ENCODE measurements around the gene TMEM19.
"Not testable (repeated sequence)": the region's sequence is repeated elsewhere in the genome, so short reads cannot be mapped to it uniquely, and the experiment has no call there.

Gene TMEM19

DNA sequence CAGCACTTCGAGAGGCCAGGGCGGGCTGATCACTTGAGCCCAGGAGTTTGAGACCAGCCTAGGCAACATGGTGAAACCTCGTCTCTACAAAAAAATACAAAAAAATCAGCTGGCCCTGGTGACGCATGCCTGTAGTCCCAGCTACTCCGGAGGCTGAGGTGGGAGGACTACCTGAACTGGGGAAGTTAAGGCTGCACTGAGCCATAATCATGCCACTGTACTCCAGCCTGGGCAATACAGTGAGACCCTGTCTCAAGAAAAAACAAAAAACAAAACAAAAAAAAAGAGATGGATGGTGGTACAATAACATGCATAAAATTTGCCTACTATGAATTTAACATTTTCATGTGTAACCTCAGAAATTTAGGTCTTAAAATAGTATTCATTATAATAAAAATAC, 19.6 kb upstream of the TMEM19 start:
- no peak for DNase-seq

DNA sequence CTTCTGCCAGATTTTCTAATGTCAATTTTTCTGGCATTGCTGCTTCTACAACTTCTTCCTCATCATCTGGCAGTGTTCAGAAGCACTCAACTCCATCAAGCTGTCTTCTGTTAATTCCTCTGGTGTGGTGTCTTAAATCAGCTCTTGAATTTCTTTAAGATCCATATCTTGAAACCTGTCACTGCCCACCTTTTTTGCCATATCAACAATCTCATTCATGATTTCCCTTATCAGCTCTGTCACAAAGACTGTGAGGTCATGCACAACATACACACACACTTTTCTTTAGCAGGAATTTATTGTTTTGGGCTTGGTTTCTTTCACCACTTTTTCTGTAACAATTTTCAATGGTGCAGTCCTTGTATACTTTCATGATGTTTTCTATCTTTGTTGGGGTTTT, 14.6 kb upstream of the TMEM19 start:
- no peak for DNase-seq

DNA sequence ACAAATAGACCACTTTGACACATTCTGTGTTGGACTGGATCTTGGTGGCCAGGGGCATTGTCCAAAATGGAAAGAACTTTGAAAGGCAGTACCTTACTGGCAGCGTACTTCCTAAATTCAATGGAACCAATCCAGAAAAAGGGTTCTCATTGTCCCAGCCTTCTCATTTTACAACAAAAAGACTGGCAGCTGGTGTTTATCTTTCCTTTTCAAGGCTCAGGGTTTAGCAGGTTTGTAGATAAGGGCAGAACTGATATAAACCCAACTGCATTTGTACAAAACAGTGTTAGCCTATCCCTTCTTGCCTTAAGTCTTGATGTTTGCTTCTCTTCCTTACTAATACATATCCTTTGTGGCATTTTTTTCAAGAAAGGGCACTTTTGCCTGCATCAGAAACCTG, 14.1 kb upstream of the TMEM19 start:
- no peak for DNase-seq

DNA sequence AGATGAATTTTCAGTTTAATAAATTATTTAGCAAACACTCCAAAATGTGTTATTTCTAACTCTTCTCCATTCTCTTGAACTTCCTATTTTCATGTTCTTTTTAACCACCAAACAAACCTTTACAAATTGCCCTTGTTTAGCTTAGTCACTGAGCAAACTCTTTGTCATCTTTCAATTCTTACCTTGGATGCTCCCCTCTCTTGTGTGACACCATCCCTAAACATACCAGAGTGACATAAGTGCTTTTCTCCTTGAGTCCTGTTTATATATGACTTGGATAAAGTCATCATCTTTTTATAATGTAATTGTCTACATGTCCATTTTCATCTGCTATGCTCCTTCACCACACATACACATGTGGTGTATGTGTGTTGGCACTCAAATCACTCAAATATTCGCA, 3.4 kb upstream of the TMEM19 start:
- DNase-seq: no peak

DNA sequence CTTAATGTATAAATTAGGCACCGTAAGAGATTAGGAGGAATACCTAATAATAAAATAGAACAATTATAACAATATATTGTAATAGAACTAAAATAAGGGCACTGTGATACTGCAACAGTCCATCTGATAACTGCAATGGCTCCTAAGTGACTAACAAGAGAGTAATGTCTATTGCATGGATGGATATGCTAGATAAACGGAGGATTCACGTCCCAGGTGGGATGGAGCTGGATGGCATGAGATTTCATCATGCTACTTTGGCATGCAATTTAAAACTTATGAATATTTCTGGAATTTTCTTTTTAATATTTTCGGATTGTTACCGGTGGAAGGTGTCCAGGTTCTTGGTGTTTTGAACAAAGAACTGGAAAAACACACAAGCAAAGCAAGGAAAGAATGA, 2.2 kb upstream of the TMEM19 start:
- DNase-seq: peak; percentile 70

DNA sequence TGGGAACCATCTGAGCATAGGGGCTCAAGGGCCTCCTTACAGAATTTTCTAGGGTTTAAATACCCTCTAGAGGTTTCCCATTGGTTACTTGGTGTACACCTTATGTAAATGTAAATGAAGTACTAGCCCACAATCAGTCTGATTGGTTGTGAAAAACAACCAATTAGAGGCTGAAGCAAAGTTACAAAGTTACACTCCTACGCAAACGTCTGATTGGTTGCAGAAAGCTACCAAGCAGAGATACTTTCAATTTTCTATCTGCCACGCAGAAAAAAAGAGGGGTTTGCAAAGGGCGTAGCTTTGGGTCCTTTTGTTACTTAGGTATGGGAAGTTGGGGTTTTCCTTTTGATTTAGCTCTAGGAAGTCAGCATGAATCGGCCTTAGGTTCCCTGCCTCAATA, 1.8 kb upstream of the TMEM19 start:
- DNase-seq: peak; percentile 42

DNA sequence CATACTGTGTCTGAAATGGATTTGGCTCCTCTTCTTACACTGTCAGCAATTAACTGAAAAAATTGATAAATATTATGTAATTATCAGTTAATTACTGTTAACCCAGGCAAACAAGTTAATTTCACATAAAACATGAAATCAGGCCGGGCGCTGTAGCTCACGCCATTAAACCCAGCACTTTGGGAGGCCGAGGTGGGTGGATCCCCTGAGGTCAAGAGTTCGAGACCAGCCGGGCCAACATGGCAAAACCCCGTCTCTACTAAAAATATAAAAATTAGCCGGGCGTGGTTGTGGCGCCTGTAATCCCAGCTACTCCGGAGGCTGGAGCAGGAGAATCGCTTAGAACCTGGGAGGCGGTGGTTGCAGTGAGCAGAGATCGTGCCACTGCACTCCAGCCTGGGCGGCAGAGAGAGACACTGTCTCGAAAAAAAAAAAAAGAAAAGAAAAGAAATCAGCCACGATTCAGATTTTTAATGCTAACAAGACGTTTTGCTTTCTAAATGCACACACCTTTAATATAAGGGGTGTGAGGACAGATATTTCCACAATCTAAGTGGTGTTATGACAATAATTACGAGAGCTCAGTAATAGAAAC, 473 bp upstream of the TMEM19 start:
- DNase-seq: no peak

DNA sequence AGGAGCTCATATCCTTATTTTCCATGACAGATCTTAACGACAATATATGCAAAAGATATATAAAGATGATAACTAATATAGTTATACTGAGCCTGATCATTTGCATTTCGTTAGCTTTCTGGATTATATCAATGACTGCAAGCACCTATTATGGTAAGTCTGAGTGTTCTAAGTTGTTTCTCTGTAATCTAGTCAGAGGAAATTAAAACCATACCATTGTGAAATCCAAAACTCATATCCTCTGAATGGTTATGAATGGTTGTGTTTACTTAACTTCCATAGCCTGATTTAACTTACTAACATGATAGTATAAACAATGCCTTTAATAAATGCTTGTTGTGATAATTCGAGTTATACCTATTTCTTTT, 760 bp downstream of the TMEM19 start:
- DNase-seq: no peak

DNA sequence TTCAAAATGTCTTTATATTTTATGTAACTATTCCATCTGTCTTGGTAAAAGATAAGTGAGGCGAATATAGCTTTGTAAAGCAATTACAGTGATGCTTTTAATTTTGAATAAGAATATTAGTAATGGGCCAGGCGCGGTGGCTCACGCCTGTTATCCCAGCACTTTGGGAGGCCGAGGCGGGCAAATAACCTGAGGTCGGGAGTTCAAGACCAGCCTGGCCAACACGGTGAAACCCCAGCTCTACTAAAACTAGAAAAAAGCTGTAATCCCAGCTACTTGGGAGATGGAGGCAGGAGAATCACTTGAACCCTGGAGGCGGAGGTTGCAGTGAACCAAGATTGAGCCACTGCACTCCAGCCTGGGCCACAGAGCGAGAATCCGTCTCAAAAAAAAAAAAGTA, 1.3 kb downstream of the TMEM19 start:
- not testable (repeated sequence) for DNase-seq

DNA sequence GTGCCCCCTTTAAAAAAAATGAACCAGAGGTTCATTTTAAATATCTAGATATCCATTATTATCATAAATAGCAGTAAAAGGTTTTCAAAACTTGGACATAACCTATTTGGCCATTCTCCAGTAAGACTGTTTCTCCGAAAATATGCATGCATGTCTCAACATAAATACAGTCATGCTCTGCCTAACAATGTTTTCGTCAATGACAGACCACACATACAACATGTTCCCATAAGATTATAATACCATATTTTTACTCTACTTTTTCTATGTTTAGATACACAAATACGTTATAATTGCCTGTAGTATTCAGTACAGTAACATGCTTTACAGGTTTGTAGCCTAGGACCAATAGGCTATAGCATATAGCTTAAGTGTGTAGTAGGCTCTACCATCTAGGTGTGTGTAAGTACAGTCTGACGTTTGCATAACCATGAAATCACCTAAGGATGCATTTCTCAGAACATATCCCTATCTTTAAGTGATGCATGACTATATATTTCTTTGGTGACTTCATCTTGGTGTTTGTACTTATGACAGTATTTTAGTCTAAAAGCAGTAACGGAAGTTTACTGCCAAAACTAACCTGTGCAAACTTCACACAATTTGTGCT, 3.2 kb downstream of the TMEM19 start:
- no peak for DNase-seq

DNA sequence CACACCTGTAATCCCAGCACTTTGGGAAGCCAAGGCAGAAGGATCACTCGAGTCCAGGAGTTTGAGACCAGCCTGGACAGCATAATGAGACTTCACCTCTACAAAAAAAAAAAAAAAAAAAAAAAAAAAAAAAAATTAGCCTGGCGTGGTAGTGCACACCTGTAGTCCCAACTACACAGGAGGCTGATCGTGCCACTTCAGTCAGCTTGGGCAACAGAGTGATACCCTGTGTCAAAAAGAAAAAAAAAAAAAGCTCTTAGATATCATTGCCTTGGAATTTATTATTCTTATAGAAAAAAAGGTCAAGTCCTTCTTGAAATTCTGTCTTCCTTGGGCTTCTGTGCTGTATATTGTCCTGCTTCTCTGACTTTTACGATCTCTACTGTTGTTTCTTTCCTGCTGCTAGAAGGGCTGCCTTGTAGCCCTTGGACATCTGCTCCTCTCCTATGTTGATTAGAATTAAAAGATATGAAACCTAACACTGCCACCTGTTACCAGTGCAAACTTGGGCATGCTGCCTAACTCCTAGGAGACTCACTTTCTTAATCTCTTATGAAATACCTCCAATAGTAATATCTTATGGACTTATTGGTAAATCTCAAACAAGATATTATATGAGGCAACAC, 5.7 kb downstream of the TMEM19 start:
- no peak for DNase-seq

DNA sequence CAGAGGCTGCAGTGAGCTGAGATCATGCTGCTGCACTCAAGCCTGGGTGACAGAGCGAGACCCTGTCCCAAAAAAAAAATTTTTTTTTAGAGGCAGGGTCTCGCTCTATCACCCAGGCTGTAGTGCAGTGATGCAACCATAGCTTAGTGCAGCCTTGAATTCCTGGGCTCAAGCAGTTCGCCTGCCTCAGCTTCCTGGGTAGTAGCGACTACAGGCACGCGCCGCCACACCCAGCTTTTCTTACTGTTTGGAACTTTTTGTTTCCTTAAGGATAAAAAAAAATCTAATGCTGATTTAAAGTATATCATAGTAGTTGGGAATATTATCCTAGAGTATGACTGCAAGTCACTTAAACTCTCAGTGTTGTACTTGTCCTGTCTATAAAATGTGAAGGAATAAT, 7.2 kb downstream of the TMEM19 start:
- DNase-seq: no peak

DNA sequence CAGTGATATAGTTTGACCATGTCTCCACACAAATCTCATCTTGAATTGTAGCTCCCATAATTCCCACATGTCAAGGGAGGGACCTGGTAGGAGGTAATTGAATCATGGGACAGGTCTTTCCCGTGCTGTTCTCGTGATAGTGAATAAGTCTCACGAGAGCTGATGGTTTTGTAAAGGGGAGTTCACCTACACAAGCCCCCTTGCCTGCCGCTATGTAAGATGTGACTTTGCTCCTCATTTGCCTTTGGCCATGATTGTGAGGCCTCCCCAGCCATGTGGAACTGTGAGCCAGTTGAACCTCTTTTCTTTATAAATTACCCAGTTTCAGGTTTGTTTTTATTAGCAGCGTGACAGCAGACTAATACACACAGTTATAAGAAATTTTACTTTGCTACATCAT, 7.8 kb downstream of the TMEM19 start:
- not testable (repeated sequence) for DNase-seq

DNA sequence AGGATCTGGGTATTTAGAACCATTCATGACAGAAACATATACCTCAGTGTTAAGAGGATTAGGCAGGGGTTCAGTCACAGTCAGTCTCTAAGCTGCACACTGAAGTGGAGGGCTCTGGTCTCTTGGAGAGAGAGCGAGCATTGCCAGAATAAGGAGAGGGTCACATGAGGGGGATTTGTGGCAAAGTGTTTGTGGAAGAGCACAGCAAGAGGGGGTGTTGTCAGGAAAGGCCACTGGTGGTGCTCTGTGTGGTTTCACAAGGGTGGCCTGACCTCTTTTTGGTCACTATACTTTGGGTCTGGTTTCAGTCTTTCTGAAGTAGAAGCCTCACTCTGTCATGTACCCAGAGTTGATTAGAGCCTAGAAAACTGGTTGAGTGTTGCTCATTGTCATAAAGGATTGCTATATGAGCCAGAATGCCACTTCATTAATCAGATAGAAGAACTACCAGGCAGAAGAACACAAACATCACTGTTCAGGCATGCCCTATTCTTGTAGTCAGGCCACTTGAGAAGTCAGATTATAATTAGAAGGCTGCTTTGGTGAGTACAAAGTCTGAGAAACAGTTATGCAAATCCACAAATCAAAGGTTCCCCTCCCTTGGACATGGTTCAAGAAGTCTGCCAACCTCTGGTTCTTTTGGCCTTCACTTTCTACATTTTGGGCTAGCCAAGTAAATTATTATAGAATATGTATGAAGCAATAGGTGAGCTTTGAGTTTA, 8.4 kb downstream of the TMEM19 start:
- DNase-seq: no peak

DNA sequence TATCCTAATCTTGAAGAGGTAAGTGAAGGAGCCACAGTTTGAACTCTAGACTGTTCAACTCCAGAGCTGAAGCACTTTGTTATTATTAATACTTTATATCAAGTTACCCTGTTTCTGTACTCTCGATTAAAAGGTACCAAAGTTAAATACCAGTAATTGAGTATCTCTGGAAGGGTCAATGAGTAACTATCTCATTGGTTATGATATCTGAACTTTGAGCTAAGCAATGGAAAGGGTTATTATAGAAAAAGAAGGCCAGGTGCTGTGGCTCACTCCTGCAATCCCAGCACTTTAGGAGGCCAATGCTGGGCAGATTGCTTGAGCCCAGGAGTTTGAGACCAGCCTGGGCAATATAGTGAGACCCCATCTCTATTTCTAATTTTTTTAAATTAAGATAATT, 9.9 kb downstream of the TMEM19 start:
- DNase-seq: no peak

DNA sequence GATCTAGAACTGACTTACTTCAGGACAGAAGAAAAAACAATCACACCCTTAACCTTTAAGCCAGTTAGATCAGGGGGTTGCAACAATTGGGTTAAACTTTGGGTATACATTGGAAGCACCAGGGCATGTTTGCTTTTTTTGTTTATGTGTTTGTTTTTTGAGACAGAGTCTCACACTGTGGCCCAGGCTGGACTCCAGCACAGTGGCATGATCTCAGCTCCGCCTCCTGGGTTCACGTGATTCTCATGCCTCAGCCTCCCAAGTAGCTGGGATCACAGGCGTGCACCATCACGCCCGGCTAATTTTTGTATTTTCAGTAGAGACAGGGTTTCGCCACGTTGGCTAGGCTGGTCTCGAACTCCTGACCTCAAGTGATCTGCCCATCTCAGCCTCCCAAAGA, 16.3 kb downstream of the TMEM19 start:
- DNase-seq: not testable (repeated sequence)

DNA sequence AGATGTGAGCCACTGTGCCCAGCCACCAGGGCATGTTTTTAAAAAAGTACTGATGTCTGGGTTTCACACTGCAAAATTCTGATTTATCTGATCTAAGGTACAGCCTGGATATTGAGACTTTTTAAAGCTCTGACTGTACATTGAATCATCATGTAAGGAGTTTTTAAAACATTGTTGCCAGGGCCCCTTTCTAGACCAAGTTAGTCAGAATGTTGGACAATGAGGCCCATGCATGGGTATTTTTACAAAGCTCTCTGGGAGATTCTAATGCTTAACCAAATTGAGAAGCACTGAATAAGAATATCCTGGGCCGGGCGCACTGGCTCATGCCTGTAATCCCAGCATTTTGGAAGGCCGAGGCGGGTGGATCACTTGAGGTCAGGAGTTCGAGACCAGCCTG, 16.7 kb downstream of the TMEM19 start:
- no peak for DNase-seq

DNA sequence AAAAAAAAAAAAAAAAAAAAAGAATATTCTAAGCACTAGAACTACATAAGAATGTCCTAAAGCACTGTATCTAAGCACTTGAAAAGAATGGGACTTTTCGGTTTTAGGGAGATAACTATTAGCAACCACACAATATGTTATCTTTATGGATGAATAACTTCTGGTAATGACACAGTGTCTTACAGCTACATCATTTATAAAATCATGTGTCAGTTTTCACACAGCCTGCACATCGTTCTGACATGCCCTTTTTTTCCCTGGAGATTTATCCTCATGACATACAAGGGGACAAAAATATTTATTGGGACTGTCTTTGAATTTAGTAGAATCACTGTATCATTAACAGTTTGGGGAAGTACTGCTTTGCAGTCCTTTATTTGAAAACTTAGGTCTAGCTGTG, 17.3 kb downstream of the TMEM19 start:
- no peak for DNase-seq

DNA sequence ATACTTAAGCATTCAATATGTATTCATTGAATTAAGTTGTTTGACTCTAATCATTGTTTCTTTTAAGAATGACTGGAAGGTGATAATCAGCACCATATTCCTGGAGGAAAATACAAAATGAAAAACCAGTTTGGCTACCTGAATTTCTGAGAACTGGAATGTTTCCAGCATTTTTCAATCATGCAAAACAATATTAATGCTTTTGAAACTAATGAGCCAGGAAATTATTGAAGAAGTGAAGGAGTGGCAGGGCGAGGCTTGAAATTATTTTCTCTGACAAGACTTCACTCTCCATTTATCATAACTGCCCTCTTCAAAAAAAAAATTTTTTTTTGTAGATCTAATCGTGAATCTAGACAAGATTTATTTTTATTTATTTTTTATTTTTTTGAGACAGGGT, 19.0 kb downstream of the TMEM19 start:
- no peak for DNase-seq

DNA sequence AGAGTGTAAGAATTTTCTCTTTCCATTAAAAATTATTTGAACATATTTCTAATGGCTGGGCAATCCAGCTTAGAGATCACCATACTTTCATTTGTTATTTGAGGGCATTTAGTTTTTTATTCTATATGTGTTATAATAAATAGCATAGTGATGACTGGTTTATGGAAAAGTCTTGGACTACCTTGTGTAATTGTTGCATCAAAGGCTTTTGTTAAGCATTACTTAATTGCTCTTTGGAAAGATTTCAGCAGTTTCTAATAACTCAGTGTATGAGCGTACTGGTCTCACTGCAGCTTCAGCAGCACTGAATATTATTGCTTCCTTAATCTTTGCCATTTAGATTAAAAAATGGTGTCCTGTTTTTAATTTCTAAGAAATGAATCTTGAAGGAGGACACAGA, 22.8 kb downstream of the TMEM19 start:
- DNase-seq: peak; percentile 31

DNA sequence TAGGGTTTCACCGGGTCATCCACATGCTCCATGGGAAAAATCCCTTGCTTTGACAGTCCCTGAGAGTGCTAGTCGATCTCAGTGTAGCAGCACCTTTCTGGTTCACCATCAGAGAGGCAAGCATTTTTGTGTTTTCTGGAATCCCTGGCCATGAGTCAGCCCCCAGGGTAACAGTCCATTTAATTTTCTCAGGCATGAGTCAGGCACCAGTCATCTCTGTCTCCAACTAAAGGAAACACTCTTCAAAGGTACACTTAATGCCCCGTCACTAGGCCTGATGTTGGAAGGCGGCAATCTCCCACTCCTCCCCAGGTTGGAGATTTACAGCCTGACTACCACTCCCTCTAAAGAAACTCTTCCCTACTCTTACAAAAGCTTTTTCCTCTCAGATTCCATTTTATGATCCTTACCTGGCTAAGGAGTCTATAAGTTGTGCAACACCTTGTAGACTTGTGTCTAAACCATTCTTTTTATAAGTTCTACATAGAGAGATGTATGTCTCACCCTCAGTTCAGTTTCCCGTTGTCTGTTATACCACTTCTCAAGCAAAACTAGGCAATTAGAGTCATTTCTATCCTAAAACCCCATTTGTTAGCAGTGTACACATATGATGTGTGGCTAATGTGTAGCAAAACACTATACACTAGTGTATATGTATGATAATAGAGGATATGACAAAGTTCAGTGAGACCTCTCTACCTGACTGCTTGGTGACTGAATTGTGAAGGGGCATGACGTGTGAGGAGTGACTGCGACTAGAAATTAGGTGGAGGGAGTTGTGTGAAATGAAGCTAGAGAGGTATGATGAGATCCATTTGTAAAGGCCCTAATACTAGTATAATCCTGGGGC, 24.6 kb downstream of the TMEM19 start:
- DNase-seq: peak; percentile 96

DNA sequence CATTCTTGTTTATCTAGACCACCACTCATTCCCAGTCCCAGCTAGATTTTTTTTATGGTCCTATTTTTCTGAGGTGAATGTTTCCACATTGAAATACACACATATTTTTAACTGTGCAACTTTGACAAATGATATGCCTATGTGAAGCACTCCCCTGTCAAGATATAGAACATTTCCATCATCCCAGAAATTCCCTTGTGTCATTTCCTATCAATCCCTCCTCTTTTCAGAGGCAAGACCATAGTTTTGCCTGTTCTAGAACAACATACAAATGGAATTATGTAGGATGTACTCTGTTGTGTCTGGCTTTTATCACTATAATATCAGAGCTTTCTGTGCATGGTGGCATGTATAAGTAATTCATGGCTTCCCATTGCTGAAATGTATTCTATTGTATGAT, 32.7 kb downstream of the TMEM19 start:
- peak; percentile 55 for DNase-seq

DNA sequence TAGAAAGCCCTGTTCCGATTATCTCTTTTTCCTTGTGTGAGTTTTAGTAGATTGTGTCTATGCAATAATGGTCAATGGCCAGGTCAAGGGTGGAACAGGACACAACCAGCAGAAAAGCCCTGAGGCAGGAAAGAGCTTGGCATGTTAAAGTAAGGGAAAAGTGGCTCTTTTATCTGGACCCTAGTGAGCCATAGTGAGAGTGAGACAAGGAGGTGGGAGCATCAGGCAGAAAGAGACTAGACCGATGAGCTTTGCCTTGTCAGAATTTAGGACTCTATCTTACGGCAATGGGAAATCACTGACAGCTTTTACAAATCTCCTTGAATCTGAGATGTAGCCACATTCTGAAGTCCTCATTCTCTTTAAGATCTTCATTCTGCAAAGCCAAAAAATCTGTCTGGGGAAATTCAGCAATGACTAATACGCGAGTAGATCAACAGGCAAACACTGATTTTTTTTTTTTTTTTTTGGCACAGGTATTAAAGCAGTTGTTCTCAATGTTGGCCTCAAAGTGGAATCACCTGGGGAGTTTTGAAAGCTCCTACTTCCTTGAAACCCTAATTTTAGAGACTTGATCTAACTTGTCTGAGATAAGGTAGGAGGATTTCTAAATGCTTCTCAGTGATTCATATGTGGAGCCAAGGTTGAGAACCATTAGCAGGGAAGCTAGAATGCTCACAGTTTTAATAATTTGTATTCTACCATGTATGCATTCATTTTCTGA, 33.9 kb downstream of the TMEM19 start:
- DNase-seq: peak; percentile 65
